SW480 (cell line): ENCODE measurements around the gene ZNF24.

Experiments
- DNase-seq: peaks from one replicate; pipeline ENCODE4 v3.0.0-alpha.2; 2016; ENCODE audit warnings: low spot score

ZNF24 gene

DNA sequence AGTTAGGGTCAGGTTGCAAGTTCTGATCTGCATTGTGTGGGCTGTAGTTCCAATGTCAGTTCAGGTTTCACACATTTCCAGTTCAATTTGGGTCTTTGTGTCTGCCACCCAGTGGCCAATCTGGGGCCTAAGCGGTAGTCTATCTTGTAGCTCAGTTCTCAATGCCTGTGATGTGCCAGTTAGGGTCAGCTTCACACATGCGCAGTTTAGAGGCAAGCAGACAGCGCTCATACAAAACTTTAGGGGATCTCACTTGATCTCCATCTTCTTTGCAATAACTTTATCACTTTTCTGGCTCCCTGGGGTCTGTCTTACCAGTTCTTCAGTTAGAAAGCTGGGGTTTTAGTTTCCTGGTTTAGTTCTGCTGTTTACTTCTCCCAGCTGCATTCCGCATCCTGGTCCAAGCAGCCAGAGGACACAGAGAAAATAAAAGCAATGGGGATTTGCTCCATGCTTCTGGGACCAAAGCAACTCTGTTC is 11.0 kb upstream of the ZNF24 start:
- DNase-seq: peak; percentile 56

DNA sequence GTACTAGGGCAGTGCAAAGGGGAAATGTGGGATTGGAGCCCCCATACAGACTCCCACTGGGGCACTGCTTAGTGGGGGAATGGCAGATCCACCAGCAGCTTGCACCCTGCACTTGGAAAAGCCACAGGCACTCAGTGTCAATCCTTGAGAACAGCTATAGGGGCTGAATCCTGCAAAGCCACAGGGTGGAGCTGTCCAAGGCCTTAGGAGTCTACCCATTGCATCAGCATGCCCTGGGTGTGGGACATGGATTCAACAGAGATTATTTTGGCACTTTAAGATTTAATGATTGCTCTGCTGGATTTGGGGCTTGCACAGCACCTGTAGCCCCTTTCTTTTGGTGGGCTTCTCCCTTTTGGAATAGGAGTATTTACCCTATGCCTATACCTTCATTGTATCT is 8.6 kb upstream of the ZNF24 start:
- no peak for DNase-seq

DNA sequence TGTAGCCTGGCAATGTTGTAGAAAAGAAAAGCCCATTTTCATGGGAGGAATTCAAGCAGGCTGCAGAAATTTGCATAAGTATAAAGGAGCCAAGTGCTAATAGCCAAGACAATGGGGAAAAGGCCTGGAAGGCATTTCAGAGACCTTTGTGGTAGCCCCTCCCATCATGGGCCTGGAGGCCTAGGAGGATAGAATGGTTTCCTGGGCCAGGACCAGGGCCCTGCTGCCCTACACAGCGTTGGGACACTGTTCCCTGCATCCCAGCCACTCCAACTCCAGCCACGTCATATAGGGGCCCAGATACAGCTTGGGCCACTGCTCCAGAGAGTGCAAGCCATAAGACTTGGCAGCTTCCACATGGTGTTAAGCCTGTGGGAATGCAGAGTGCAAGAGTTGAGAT is 8.1 kb upstream of the ZNF24 start:
- DNase-seq: no peak

DNA sequence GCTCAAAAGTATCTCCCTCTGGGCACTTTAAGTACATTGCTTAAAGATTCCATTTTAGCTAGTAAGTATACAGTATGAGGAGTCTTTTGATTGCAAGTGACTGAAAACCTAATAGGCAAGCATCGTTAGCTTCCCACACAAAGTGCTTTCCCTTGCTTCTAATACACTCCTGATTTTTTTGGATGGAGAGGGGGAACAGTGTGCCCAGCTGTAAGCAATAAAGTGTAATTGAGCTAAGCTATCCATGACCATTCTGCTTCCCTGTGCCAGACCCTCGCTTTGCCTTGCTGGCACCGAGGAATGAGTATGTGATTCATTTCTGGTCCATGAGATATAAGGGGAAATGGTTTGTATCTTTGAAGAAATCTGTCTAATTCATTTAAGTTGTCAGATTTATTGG is 3.8 kb upstream of the ZNF24 start:
- DNase-seq: no peak

DNA sequence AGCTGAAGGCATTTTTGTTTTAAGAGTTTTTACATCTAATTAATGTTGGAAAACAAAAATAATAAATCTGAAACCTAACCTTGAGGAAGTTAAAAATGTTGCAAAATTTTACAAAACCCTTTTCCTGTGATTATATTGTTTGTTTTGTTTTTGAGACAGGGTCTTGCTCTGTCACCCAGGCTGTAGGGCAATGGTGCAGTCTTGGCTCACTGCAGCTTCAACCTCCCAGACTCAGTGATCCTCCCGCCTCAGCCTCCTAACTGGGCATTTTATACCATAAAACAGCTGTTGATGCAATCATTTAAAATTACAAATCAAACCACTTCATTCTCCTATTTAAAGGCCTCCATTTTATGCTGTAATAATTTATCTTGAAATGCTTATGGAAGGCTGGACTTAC is 1.7 kb upstream of the ZNF24 start:
- DNase-seq: no peak

DNA sequence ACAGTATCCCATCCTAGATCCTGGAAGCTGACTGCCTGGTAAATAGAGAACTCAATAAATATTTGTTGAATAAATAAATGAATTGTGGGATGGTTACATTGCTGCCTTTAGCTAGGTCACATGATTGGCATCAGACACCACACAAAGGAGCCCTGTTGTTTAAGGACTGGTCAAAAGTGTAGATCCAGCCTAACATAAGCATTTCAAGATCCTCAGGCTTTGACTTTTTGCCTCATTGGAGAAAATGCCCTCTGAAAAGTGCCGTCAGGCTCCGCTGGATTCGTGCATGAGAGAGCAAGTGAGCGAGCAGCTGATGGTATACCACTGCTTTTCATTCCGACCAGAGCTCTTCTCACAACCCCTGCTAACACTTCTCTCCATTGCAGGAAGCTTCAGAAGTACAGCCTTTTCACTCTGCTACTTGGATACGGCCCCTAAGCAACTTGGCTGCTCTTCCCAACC is 1.3 kb upstream of the ZNF24 start:
- no peak for DNase-seq

DNA sequence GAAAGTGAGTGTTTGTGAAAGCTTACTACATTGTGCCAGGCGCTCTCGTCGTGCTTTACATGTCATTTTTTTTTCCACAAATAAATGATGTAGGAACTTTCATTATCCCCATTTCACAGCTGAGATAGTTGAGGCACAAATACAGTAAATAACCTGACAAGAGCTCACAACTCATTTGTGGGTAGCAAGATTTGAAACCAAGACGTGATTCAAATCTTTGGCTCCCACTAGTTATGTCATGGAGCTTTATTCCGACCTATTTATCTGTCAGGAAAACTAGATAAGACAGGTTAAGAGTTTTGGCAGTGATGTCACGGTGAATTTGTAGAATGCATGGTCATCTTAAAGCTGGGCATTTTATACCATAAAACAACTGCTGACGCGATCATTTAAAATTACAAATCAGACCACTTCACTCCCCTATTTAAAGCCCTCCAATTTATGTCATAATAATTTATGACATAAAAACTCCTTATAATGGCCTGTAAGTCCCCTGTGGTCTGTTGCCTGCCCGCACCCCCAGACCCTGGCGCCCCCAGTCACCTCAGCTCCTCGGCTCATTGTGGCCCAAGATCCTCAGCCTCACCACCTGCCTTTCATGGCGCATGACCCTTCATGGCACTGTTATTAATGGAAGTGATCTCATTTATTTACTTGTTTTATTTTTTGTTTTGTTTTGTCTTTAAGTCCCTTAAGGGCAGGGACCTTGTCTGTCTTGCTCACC is 678 bp upstream of the ZNF24 start:
- DNase-seq: no peak

DNA sequence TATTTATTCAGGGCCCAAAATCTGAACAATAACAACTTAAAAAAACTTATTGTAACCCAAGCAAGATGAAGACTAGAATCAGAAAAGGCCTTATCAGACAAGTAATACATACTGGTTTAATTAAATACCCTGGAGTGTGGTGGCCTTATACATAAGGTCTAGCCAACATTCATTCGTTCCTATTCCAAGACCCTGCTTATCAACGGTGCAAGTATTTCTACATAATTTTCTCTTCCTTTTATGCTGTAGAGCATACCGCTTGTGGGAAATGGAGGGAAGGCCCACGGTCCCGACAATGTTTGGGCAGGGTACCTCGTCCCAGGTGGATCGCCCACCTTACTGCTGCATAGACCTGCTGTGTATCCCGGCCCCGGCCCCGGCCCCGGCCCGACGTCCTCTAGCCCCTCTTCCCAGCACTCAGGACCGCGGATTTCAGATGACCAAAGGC is 708 bp downstream of the ZNF24 start:
- no peak for DNase-seq

DNA sequence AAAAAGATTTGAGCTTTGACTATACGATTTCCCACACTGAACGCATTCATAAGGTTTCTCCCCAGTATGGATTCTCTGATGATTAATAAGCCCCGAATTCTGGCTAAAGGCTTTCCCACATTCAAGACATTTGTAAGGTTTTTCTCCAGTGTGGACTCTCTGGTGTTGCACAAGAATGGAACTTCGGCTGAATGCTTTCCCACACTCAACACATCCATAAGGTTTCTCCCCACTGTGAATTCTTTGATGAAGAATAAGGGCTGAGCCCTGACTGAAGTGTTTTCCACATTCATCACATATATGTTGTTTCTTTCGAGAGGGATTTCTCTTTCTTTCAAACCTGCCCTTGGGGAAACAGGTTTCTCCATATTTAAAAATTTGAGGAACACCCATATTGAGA is 6.9 kb downstream of the ZNF24 start:
- DNase-seq: no peak

DNA sequence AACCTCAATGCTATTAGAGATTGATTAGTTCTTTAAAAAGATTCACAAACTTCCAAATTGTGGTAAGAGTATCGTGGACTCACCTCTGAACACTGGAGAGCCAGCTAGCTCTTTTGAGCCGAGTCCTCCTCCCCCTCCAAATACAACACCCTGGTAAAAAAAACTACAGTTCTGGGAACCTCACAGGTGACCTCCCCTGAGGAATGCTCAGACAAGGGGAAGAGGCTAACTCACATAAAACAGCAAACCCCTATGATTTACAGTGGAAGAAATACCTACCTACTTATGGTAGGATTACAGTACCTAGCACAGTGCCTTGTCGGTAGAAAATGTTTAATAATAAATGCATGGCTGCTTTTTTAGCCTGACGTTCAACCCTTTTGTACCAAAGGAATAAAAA is 8.4 kb downstream of the ZNF24 start:
- no peak for DNase-seq

DNA sequence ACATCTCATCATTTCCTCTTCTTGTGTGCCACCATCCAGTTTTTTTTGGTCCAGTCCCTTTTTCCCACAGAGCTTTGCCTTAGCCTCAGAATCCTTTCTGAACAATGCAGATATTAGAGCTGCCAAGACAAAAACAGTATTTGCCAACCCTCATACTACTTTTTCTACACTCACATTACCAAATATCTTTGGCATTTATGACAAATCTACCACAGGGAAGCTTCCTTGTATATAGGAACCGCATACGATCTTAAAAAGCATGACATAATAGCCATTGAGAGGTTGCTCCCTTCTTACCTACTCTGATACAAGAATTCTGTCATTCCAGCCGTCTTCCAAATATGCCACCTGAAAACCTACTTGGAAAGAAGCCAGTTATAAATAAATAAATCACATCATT is 9.4 kb downstream of the ZNF24 start:
- no peak for DNase-seq

DNA sequence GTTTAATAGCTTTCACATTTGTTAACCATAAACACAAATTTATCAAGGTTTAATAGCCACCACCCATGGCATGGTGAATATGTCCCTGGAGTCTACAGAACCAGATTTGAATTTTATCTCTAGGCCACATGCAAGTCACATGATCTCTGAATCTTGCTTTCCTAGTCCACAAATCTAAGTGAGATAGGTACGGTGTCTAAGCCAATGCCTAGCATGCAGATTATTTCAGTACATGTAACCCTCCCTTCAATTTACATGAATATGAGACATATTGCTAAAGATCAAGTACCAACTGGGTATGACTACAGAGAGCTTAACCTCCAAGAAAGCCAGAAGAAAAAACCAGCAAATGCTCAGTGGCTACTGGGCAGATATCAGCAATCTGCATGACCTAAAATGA is 10.0 kb downstream of the ZNF24 start:
- no peak for DNase-seq

DNA sequence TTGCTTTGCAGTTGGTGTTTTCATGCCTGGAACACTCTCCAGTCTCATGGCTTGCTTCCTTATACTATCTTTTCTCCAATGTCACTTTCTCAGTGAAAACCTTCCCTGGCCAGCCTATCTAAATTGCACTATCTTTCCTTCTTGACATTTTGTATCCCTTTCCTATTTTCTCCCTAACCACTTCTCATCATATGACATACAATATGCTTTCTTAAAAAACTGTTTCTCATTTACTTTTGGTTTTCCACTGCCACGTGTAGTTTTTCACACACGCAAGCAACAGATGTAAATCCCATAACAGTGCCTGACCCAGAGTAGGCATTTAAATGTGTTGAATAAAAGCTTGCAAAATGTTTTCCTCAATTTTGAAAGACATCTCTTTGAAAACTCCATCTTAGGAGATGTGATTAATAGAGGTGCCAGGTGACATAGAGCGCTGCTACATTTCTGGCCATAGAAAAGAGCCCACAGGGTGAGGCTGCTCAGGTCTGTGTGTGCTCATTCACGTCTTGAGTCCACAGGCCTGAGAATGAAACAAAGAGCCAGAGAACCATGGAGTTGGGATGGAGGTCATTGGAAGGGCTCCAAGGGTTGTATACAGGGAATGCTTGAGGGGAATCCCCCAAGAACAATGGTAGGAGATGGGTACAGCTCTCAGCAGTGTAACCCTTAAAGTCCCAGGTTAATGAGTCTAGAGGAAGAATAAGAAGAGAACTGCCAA is 12.7 kb downstream of the ZNF24 start:
- no peak for DNase-seq

DNA sequence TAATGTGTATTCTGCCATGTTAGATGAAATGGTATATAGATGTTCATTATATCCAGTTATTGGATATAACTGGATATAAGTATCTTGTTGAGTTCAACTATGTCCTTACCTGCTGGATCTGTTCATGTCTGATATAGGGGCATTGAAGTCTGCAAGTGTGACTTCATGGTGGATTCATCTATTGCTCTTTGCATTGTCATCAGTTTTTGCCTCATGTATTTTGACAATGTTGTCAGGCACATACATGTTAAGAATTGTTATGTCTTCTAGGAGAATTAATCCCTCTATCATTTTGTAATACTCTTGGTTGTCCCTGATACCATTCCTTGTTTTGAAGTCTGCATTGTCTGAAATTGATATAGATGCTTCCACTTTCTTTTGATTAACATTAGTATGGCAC is 15.4 kb downstream of the ZNF24 start:
- no peak for DNase-seq

DNA sequence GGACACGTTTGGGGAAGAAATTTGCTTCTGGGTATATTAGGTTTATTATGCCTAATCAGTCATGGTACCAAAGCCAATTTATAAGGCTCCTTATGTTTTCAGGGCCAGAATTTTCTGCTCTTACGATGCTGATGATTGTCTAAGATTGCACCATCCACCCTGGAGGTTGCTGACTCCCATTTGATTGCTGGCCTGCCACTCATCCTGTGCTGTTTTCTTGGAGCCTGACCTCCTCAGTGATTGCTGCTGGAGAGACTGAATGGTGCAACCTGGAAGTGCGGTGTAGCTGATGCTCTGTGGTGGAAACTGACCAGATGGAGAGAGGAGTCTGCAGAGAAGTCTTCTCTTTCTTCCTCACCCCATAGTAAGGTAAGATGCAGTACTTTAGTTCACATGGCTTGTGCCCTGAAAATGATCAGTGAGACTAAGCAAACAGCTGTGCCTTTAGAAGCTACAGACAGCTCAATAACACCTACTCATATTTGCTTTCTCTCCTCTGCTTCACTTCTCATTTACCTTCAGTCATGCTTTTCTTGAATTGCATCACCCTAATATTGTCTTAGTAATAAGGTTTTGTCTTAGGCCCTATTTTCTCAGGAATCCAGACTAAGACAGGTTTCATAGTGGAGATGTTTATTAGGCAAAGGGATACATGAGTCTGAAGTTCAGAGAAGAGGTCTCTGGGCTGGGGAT is 17.4 kb downstream of the ZNF24 start:
- DNase-seq: no peak

DNA sequence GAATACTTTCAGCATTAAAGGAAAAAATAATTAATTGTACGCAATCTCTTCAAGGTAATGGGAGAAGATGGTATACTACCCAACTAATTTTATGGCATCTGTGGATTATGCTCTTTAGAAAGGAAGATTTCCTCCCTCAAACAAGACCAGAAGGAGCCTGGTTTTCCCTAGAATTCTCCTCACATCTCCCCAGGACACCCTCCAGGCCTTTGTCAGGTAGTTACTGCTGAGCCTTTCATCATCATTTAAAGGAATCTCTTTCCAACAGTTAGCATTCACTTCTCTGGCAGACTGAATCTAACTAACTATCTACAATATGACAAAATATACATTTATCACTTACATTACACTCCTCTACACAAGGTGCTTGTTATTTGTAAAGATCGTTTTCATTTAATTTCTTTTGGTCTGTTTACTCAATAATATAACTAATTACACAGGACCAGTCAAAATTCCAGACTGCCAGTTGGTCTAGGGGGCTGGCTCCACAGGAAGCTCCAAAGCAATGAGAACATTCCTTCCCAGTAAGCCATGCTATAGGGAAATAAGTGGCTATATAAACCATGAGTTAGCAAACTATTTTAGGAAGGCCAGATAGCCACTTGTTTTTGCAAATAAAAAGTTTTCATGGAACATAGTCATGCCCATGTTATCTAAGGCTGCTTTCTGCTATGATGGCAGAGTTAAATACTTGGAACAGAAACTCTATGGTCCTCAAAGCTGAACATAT is 19.1 kb downstream of the ZNF24 start:
- DNase-seq: no peak

DNA sequence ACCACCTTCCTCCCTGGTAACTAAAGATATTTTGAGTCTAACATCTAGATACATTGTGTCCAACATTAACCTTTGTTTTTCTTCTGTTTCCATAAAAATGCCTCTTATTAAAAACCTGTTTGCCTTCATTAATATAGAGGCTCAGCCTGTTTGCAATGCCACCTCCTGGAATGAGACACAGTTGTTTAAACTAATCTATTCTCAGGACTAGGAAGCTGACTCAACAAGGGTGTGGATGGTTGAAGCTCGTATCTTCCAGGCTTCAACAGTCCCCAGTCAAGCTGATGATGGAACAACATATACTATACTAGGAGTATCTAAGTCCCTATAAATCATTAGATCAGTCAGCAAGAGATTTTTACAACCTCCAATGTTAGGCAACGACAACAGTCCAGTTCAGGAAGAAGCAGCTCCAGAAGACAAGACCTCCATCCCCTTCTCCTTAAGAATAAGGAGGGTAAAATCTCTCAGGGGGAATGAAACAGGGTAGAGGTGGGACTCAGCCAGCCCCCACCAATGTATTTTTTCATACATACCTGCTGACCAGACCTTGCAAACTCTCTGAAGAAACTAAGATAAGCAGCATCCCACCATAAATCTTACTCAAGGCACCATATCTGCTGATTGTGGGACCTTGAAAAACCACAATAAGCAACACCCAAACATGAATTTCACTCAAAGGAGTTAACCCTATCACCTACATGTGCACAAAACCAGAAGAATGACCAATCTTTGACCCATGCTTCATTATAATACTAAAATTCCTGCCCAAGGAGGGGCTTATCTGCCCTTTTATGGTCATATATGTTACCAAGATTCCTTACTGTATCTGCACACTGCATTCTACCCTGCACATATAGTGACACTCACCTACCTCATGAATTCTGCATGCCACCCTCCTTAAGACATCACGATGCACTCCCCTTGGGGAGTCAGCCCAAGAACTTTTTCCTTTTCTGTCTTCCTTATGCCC is 21.4 kb downstream of the ZNF24 start:
- no peak for DNase-seq

DNA sequence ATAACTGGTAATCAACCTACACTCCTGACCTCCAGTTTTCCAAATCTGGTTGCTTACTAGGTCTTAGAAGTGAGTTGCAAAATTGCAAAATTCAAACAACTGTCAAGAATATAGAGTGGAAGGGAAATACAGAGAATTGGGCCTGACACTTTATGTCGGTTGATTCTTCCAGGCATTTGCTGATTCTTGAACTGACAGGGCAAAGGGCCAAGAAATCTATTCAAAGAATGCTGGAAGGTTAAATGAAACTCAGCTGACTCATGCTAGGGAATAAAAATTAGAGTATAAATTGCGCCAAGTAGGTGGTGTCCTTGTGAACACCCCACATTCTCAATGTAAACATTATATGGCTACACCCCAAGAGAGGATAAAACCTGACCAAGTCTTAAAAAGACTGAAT is 32.7 kb downstream of the ZNF24 start:
- DNase-seq: no peak

DNA sequence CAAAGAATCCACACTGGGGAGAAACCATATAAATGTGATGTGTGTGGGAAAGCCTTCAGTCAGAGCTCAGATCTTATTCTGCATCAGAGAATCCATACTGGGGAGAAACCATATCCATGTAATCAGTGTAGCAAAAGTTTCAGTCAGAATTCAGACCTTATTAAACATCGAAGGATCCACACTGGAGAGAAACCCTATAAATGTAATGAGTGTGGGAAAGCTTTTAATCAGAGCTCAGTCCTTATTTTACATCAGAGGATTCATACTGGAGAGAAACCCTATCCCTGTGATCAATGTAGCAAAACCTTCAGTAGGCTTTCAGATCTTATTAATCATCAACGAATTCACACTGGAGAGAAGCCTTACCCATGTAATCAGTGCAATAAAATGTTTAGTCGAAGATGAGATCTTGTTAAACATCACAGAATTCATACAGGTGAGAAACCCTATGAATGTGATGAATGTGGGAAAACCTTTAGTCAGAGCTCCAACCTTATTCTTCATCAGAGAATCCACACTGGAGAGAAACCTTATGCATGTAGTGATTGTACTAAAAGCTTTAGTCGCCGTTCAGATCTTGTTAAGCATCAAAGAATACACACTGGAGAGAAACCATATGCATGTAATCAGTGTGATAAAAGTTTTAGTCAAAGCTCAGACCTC is 37.5 kb downstream of the ZNF24 start:
- no peak for DNase-seq

DNA sequence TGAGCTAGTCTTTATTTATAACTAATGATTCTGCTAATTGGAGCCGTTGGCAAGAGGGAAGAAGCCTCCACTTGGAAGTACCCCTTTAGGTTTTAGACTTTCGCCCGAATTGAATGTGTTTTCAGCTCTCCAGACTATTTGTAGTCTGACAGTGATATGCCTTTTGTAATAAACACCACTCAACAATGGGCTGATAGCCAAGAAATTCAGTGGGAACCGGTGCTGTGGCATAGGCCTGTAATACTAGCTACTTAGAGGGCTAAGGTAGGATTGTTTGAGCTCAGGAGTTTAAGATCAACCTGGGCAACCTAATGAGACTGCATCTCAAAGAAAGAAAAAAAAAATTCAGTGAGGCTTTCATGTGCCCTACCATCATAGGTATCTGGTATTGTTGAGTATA is 40.6 kb downstream of the ZNF24 start:
- no peak for DNase-seq

DNA sequence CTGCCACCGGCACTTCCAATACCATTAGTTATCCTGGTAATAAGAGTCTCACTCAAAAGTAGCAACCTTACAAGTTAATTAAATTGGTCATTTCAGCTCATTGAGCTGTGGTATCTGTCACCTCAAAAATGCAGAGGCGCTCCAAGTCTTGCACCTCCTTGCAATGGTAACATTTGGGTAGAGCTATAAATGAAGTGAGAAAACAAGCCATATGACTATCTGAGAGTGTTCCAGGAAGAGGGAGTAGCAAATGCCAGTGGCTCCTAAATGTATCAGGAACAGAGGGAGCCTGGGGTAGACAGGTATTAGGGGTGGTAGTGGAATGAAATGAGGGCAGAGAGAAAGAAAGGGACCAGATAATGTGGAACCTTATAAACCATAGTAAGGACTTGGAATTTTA is 48.2 kb downstream of the ZNF24 start:
- DNase-seq: no peak
